Activated CD4-positive, CD25-positive, alpha-beta regulatory T cell treated with anti-CD3 and anti-CD28 coated beads, Interleukin-2, amount 50 U/mL, for 16 hours (primary cell): ENCODE results near the gene HSPBAP1.
"Not testable (repeated sequence)": the region's sequence is repeated elsewhere in the genome, so short reads cannot be mapped to it uniquely, and the experiment has no call there.

Source experiments
- DNase-seq: peaks from one replicate; pipeline ENCODE4 v3.0.0-alpha.2; 2020; ENCODE audit warnings: low read depth, low spot score

HSPBAP1 gene

DNA sequence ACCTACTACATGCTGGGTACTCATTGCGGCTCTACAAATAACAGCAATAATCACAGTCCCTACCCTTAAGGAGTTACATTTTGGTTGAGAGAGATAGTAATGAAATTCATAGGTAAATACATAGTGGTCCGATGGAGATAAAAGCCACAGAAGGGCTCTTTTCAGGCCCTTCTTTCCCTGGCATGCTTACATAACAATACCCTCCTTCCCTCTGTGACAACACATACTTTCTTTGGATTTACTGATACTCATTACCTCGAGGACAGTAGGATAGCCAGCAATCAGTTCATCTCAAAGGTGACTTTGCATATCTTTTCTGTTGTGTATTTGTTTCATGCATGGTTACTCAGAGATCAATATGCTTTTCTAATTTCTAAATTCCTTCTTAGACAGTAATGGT lies 54.5 kb downstream of the HSPBAP1 start:
- DNase-seq, result no peak

- DNase-seq, result not testable (repeated sequence)
These were observed 60.7 kb downstream of the HSPBAP1 start for GRCh38 chr3:122732682-122733525.

GRCh38 chr3:122730240-122730639 lies 63.4 kb downstream of the HSPBAP1 start:
- DNase-seq, result no peak

DNA sequence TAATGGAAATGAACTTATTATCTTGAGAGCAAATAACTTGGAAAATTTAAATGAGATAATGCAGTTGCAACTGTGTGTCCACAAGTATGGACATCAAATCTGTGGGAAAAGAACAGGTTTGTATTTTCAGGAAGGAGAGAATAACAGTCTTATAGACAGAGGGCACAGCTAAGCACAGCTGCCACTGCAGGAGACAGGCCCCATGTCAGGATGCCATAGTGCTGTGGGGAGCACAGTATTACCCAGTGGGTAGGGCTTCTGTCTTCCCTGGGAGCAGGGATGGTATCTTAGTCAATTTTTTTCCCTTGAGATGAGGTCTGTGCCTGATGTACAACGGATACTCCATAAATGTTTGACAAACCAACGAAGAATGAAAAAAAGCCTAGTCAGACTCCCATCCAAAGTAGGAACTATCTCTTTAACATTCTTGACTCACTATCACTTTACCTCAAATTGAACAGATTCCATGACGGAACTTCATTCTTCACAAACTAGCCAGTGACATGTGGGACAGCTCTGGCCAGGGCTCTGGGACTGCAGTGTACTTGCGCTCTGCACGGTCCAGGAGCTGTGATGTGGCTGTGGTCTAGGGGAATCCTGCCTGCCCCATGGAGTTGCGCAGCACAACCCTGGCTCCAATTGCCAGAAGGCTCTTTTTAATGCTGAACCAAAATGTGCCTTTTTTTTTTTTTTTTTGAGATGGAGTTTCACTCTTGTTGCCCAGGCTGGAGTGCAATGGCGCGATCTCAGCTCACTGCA lies 64.7 kb downstream of the HSPBAP1 start:
- DNase-seq, result no peak

- no peak for DNase-seq
These were observed 65.4 kb downstream of the HSPBAP1 start for GRCh38 chr3:122728186-122728585.

GRCh38 chr3:122727766-122728165 lies 65.9 kb downstream of the HSPBAP1 start:
- no peak for DNase-seq

DNA sequence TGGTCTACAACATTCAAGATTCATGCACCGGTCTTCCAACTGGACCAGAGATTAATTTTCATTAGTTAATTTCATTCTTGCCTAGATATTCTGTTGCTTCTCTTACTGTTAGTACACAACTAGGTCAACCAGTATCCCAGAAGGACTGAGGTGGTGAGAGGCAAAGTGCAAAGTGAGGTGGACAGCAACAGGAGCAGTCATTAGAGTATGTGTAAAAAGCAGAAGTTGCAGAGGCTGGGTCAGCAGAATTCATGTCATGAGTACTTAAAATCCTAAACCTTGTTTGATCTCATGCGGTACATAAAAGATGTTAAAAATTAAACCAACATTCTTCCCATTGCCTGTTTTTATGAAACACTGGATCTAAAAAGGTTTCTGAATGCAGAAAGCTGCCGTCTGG lies 66.3 kb downstream of the HSPBAP1 start:
- no peak for DNase-seq

GRCh38 chr3:122725106-122725505 lies 68.5 kb downstream of the HSPBAP1 start:
- no peak for DNase-seq

DNA sequence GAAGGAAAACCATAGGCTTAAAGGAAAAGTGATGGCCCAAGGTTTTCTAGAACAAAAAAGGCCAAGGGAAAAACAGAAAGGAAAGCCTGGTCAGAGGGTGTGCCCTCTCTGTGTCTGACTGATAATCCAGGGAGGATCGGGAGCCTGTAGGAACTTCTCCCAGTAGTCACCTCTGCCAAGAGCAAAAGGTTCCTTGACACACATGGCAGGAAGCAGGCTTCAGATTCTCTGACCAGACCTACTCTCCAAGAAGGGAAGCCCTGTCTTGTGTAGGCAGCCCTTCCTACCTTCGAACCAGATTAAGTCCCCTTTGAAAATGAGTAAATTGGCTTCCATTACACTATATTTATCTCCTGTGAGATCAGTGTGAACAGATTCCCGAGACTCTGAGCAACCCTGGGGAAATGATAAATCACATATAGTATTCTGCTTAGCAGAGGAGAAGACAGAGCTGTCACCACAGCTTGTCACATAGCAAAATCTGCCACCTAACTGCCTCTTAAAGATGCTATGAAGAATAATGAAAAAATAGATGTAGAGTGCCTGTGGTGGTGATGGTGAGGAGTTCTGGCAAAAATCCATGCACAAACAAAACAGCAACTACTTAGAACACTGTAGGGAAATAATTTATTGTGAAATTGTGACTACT lies 74.2 kb downstream of the HSPBAP1 start:
- no peak for DNase-seq

- no peak for DNase-seq
These were observed 77.0 kb downstream of the HSPBAP1 start for GRCh38 chr3:122716667-122717066.

DNA sequence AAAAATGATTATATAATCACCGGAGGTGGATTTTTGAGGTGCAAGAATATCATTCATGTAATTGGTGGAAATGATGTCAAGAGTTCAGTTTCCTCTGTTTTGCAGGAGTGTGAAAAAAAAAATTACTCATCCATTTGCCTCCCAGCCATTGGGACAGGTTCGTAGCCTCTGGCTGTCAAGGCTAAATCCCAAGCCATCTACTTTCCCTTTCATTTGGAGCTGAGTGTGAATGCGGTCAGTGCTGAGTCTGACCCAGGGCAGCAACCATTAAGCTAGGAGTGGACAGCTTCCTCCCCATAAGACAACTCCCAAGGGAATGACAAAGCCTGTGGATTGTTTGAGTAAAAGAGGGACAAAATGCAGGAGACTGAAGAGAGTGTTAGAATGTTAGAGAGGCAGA lies 79.4 kb downstream of the HSPBAP1 start:
- no peak for DNase-seq

DNA sequence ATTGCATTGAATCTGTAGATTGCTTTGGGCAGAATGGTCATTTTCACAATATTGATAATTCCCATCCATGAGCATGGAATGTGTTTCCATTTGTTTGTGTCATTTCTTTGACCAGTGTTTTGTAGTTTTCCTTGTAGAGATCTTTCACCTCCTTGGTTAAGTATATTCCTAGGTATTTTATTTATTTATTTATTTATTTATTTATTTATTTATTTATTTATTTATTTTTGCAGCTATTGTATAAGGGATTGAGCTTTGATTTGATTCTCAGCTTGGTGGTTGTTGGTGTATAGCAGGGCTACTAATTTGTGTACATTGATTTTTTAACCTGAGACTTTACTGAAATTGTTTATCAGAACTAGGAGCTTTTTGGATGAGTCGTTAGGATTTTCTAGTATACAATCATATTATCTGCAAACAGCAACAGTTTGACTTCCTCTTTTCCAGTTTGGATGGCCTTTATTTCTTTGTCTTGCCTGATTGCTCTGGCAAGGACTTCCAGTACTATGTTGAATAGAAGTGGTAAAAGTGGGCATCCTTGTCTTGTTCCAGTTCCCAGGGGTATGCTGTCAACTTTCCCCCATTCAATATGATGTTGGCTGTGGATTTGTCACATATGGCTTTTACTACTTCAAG lies 82.9 kb downstream of the HSPBAP1 start:
- DNase-seq, result not testable (repeated sequence)

DNA sequence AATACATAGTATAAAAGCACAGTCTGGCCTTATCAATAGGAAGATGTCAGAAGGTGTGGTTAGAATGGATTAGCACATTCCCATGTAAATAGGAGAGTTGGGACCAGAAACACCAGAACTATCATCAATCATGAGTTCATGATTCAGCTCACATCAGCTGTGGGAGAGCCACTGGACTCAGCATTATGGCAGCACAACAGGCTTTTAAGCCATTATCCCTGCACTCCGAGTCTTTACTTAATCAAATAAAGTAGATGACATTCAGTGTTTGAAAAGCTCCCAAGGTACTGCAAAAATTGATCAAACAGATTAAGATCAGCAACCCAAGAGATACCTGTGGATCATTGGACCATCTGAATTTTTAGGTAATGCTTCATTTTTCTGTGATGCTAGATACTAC lies 88.3 kb downstream of the HSPBAP1 start:
- no peak for DNase-seq

DNA sequence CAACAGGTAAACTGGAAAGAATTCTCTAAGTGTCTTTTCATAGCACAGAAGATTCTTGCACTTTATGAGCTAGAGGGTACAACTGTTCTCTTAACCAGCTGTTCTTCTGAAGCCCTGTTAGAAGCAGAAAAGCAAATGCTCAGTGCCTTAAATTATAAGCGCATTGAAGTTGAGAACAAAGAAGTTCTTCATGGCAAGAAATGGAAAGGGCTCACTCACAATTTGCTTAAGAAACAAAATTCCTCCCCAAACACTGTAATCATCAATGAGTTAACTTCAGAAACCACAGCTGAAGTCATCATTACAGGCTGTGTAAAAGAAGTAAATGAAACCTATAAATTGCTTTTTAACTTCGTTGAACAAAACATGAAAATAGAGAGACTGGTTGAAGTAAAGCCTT lies 93.4 kb downstream of the HSPBAP1 start:
- DNase-seq, result no peak

- no peak for DNase-seq
These were observed 95.5 kb downstream of the HSPBAP1 start for GRCh38 chr3:122697952-122698620.

- DNase-seq, result no peak
These were observed 97.6 kb downstream of the HSPBAP1 start for GRCh38 chr3:122695927-122696561.

DNA sequence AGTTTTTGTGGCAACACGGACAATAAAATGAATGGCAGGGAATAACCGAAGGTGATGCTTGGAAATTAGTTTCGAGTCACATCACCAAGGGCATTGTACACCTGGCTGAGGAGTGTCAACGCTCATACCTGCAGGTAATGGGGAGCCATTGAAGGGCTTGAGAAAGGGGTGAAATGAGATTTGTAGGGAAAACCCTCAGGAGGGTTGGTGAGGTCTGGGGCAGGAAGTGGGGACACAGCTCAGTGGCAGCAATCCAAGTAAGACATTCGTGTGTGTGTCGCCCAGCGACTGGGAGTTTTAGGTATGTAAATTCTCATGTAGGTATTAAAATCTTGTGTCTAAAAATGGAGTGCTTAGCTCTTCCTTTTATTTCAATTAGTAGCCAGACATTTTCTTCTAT lies 98.7 kb downstream of the HSPBAP1 start:
- DNase-seq, result no peak

- no peak for DNase-seq
These were observed 101.0 kb downstream of the HSPBAP1 start for GRCh38 chr3:122692674-122693073.

DNA sequence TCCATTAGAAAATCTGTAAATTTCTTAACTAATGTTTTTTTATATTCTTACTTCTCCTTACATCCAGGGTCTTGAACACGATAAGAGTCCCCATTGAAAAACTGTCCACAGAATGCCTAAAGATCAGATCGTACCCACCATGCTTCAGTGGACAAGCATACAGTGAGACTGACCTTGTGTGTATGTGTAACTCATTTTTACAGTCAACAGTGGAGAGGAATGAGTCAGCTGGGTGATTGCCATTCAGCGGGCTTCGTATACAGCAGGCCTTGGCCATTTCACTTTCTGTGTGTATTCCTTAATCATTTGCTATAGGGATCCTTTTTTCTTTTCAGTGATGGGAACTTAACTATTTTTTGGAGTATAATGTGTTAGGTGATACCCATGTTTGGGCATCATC lies 102.4 kb downstream of the HSPBAP1 start:
- no peak for DNase-seq

GRCh38 chr3:122690096-122690495 lies 103.5 kb downstream of the HSPBAP1 start:
- no peak for DNase-seq
